ENCODE data around the gene ANXA5. TPM values are rescaled to one million over a fixed set of nuclear protein-coding genes. Genes with fewer than 3 reads are reported as not detected.

Gene ANXA5
- total RNA-seq, 1 donor from 2014 or later, result 193 TPM

Other genes with a start within 250 kb of the ANXA5 start
- gene SMIM43, start 68.2 kb upstream of the ANXA5 start, total RNA-seq, result 2.6 TPM
- 25.1 TPM for gene EXOSC9, start 104.3 kb upstream of the ANXA5 start, total RNA-seq
- gene CCNA2, start 126.9 kb upstream of the ANXA5 start, total RNA-seq, result 8.9 TPM
- gene BBS7, start 173.5 kb upstream of the ANXA5 start, total RNA-seq, result 9.4 TPM